Fibroblast of skin of right quadriceps (primary cell): ENCODE data around the gene SRP68.

Experiments used
- DNase-seq: peaks from one replicate; pipeline ENCODE4 v3.0.0-alpha.2; 2013

Gene SRP68

DNA sequence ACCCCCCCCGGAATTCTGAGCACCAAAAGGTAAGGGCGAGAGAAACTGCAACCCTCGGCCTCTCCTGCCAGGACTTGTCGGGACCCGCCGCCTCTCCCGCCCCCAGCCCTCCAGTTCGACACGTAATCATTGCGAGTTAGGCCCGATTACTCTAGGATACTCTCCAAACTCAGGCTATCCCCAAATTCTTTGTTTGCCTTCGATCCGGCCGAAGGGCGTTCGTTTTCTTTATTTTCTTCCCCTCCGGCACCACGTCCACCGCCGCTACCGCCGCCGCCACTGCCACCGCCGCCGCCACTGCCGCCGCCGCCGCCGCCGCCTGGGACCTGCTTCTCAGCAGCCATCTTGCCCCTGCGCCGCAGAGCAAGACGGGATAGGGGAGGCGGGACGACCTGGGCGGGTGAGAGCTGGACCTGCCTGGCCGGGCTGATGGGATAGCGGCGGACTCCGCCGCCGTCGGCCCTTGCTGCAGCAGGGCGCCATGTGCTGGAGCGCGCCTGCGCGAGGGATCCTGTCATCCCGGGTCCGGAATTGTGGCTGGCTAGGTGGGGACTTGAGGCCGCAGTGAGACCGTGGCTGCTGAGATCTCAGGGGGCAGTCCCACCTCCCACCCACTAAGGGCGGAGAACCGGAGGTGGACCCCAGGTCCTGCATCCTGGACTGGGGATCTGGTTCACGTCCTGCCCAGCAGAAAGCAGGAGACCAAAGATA is at the start of gene SRP68:
TSS of gene SRP68 (minus strand) at position 370 of the 711 bp plus-strand sequence. CDS start at position 344, 26 bp downstream.
- DNase-seq = peak; percentile 88

DNA sequence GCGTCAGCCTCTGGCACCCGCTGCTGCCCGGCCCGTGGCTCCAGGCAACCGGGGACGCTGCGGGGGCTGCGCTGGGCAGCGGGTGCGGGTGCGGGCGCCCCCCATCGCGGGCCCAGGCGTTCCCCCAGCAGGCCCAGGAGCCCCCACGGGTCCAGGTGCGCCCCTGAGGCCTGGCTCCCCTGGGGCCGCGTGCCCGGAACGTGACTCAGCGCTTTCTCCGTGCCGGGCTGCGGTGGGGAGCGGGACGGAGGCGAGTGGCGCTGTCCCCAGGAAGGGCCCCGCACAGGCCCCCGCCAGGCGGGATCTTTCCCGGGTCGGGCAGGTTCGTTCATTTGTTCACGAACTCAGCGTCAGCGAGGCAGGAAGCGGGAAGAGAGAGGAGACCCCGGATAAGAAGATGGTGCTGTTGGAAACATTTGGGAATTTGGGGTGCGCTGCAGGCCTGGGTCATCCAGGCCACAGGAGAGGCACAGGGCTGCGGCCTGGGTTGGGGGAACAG is 49.7 kb upstream of the SRP68 start:
- DNase-seq = peak; percentile 48

DNA sequence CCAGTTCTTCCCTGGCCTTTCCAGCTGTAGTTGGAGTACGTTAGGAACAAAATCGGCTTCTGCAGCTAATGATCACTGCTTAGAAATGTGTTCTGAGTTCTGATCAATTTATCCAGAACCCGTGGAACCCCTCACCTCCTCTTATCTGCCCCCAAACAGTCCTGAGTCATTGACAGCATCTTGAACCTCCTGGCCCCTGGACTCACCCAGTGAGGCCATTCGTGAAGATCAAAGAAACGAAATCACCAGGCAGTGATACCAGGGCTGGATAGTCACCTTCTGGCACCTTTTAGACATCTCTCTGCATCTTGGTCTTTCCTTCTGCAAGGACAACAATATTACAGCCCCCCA is 48.3 kb upstream of the SRP68 start:
- DNase-seq = no peak

DNA sequence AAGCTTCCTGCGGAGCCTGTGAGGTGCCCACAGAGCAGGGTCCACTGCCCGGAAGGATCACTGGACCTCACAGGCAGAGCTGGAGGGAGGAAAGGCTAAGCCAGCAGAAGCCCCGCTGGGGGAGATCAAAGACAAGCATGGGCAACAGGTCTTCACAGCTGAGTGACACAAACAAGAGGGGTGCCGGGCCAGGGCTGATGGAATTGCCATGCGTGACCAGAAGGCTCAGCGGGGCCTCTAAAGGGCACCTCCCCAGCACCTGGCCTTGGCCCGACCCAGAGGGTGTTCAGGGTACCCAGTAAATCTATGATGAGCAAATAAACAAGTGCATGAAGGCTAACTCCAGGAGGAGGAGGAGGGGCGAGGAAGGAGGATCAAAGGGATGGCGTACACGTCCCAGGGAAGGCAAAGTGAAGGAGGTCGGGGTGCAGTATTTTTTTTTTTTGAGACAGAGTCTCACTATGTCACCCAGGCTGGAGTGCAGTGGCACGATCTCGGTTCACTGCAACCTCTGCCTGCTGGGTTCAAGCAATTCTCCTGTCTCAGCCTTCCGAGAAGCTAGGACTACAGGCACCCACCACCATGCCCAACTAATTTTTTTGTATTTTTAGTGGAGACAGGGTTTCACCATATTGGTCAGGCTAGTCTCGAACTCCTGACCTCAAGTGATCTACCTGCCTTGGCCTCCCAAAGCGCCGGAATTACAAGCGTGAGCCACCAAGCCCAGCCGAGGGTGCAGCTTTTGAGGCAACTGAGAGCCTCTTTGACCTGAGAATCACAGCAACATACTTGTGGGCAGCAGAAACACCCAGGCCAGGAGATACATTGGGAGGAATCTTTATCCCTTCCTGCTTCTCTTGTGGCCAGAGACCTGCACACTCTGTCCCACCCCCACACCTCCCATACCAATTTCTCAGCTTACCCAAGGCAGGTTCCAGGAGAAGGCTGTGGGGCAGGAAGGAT is 47.4 kb upstream of the SRP68 start:
- DNase-seq = no peak

GRCh38 chr17:76115138-76115754 is 42.9 kb upstream of the SRP68 start:
- DNase-seq = no peak

DNA sequence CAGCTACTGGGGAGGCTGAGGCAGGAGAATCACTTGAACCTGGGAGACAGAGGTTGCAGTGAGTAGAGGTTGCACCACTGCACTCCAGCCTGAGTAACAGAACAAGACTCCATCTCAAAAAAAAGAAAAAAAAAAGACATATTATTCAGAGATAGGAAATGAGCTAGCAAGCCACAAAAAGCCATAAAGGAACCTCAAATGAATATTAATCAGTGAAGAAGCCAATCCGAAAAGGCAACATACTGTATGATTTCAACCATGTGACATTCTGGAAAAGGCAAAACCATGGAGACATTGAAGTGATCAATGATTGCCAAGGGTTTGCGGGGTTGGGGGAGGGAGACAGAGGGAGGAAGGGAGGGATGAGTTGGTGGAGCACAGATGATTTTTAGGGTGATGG is 39.6 kb upstream of the SRP68 start:
- peak; percentile 32 for DNase-seq

GRCh38 chr17:76107509-76107908 is 35.2 kb upstream of the SRP68 start:
- DNase-seq = no peak

DNA sequence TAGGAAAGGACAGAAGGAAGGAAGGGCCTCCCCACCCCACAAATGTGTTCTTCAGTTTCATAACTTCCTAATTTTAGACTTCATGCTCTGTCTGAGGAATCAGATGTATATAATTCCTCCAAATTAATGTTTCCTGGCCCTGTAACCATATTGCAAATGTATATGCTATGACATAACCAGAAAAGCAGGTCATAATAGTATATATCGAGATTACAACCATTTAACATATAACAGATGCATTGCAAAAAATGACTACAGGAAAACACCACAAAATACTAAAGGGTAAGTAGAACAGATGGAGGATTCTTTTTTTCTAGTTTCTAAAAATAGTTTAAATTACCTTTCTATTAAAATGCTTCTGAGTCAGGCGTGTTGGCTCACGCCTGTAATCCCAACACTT is 34.4 kb upstream of the SRP68 start:
- DNase-seq = peak; percentile 64

- no peak for DNase-seq
Measured at GRCh38 chr17:76104896-76105231, 32.5 kb upstream of the SRP68 start.

- DNase-seq = no peak
Measured at GRCh38 chr17:76104140-76104895, 32.0 kb upstream of the SRP68 start.

GRCh38 chr17:76103274-76104139 is 31.2 kb upstream of the SRP68 start, which contains the start of gene EXOC7:
TSS of gene EXOC7 (minus strand) at chr17:76103787. CDS start at chr17:76103692, 95 bp downstream.
- peak; percentile 90 for DNase-seq

DNA sequence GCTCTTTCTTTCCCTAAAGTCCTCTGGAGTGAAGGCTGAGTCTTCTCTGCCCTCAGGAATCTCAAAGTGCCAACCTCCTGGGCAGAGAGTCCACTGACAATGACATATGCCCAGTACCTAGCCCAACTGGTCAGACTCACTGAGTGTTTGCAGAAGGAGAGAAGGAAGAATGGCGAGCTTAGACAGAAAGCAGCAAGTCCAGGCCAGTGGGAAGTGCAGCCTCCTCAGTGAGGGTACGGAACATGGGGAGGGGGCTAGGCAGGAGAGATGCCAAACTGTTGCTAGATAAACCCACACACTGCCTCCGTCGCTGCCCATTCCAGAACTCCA is 30.6 kb upstream of the SRP68 start:
- no peak for DNase-seq

GRCh38 chr17:76097716-76098295 is 25.5 kb upstream of the SRP68 start:
- DNase-seq = no peak

DNA sequence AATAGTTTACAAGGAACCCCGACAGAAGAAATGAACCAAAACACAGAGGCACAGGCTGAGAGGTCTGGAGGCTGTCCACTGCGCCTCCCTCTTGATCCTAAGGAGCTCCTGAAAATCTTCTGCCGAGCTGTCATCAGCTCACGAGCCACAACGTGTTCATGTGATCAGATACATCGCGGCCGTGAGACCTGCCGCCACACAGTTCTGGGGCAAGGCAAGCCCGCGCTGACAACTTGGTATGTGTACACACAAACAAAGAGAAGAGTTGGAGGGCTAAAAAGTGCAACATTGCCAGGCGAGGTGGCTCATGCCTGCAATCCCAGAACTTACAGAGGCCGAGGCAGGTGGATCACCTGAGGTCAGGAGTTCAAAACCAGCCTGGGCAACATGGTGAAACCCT is 23.6 kb upstream of the SRP68 start:
- DNase-seq = no peak

DNA sequence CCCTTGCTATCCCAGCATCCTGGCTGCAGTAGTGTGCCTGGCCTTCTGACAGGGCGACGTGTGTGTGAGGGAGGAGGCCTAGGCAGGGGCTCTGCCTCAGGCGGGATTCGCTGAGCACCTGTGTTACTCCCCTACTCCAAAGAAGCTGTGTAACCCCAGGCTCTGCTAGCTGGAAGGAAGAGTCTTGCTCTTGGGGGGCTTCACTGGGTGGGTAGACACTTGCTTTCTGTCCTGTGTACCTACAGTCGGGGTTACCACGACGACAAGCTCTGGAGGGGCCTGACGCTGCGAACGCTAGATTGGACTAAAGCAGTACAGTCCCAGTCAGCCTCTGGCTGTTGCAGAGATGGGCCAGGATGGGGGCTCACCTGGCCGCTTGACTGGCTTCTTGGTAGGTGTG is 21.7 kb upstream of the SRP68 start:
- DNase-seq = no peak

DNA sequence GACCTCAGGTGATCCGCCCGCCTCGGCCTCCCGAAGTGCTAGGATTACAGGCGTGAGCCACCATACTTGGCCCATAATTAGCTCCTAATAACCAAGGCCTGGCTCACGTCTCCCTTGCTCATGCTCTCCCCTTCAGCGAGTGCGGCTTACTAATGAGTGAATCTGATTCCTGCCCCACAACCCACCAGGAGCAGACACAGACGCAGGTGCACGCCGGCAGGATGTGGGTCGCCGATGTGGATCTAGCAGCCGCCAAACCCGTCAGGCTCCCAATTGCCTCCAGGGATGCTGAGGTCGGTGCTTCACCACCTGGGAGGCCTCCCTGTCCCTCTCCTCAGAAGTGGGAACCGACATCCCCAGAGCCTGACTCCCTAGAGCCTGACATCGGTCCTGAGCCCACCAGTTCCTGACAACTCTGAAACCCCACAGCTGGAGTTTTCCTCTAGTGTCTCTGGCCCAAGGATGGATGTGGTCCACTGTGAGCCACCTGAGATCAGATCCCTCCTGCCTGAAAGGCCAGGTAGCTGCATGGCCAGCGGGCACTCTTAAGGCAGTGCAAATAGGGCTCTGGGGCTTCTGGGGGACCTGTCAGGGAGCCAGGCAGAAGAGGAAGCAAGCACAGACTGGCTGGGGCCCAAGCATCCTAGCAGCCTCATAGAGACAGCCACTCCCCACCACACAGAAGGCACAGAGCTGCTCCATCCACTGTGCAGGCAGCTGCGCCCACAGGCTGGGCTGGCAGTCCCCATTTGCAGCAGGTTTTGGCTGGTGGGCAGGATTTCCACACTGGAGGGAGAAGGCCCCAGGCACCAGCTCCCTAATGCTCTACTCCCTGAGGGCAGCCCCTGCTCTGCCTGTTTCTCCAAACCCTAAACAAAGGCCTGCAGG is 20.5 kb upstream of the SRP68 start:
- no peak for DNase-seq

DNA sequence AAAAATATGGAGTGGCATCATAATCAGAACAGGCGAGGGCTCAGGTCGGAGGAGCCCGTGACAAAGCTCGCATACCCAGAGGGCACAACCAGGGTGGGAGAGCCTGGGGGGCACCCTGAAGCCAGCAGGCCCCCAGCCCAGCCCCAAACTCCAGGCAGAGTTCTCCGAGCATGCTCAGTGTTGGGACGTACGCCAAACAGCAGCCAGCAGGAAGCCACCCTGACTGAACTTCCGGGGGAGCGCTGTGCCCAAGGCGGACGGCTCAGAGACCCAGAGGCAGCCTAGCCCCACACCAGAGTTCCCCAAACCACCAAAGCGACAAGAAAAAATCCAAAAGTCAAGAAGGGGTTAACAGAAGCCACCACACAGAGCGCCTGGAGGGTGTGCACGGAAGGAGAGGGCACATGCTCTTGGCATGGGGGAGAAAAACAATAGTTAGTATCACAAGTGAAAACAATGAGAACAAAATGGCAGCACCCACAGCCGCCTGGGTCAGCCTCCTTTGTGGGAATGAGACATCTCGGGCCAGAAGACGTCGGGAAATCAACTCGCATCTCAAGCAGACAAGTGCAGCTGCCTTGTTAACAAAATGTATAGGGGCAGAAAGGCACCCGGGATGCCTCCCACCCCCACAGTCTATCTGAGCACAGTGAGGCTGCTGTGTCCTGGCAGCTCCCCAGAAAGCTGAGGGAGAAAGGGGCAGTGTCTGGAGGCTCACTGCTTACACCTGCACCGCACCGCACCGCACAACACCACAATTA is 19.4 kb upstream of the SRP68 start:
- DNase-seq = no peak

- DNase-seq = no peak
Measured at GRCh38 chr17:76090517-76091129, 18.3 kb upstream of the SRP68 start.
